GM12873 (cell line): ENCODE results near the gene ADGRF3.

Experiments
- TF ChIP-seq, protein P1 (sequence below): IDR thresholded peaks from 2 replicates; pipeline ENCODE4 v1.5.1; 2012; ENCODE audit warnings: low read depth, mild to moderate bottlenecking, moderate library complexity, low read length, control low read depth; ENCODE audit not compliant: insufficient read depth; ENCODE audit errors: missing control alignments

The ADGRF3 gene

DNA sequence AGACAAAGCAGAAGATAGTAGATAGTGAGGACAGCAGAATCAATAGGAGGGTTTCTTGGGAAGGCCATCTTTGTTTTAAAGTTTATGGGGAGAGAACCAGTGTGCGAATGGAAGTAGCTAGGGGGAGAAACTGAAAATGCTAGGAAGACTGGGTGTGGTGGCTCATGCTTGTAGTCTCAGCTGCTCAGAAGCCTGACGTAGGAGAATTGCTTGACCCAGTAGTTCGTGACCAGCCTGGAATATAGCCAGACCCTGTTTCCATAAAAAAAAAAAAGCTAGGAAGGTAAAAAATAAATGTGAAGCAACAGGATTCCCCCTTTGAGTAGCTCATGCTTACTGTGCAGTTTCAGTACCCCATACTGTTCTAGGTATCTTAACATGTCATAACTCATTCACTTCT, 36.0 kb upstream of the ADGRF3 start:
- TF ChIP-seq, protein P1, sequence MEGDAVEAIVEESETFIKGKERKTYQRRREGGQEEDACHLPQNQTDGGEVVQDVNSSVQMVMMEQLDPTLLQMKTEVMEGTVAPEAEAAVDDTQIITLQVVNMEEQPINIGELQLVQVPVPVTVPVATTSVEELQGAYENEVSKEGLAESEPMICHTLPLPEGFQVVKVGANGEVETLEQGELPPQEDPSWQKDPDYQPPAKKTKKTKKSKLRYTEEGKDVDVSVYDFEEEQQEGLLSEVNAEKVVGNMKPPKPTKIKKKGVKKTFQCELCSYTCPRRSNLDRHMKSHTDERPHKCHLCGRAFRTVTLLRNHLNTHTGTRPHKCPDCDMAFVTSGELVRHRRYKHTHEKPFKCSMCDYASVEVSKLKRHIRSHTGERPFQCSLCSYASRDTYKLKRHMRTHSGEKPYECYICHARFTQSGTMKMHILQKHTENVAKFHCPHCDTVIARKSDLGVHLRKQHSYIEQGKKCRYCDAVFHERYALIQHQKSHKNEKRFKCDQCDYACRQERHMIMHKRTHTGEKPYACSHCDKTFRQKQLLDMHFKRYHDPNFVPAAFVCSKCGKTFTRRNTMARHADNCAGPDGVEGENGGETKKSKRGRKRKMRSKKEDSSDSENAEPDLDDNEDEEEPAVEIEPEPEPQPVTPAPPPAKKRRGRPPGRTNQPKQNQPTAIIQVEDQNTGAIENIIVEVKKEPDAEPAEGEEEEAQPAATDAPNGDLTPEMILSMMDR: no peak

DNA sequence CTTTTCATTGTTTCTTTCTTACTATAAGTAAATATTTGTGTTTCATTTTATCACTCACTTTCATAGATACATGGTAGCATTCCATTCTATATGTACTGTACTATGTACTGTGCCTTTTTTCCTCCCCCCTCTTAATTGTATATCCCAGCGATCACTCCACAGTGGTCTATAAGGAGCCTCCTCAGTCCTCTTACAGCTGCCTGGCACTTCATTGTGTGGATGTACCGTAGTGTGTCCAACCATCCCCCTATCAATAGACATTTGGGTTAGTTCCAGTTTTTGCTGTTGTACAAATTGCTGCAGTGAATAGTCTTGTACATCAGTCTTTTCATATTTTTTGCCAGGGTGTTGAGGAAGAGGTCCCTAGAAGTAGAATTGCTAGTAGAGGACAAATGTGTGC, 33.7 kb upstream of the ADGRF3 start:
- TF ChIP-seq, protein P1: no peak

DNA sequence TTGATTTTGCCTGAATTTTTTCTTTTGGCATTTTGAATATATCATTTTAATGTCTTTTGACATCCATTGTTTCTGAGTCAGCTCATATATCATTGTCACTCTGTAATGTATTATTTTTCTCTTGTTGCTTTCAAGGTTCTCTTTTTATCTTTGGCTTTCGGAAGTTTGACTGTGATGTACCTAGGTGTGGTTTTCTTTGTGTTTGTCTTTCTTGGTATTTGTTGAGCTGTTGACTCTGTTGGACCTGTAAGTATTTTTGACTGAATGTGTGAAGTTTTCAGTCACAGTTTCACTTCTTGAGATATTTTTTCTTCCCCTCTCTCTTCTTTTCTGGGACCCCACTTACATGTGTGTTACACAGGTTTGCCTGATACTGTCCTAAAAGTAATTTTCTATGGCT, 30.2 kb upstream of the ADGRF3 start:
- TF ChIP-seq, protein P1: no peak

DNA sequence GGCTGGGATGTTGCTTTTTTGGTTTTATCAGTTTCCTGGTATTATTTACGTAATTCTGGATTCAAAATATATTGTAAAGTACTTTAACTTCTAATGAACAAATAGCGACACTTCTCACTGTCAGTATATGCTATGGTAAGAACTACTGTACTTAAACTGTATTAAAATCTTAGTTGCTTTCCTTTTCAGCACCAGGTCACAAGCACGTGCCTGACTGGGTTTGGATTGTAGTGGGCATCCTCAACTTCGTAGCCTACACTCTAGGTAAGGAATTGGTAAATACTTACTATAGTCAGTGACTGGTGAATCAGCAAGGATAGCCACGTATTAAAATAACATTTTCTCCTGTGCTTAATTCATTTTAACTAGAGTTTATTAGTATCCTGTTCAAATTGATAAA, 20.4 kb upstream of the ADGRF3 start:
- TF ChIP-seq, protein P1: no peak

DNA sequence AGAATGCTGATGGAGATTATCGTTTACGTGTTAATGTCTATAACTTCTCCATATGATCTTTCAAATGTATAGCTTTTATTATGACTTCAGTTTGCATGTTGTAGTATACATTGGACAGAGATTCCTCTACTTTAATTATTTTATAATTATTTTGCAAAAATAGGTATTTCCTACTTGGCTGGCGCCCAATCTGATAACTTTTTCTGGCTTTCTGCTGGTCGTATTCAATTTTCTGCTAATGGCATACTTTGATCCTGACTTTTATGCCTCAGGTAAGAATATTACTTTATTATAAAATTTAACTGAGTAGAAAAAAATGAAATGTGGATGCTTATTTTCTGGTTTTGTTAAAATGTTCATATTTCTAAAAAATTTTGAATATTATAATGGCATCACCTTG, 18.1 kb upstream of the ADGRF3 start:
- TF ChIP-seq, protein P1: no peak

DNA sequence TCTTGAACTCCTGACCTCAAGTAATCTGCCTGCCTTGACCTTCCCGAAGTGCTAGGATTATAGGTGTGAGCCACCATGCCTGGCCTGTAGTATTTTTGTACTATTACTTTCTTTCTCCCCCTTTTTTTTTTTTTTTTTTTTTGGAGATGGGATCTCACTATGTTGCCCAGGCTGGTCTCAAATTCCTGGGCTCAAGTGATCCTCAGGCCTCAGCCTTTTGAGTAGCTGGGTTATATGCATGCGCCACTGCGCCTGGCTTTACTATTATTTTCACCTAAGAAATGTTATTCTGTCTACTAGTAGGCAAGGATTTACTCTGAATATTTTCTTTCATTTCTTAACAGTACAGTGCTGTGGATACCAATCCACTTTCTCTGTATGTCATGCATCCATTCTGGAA, 17.4 kb upstream of the ADGRF3 start:
- TF ChIP-seq, protein P1: no peak

DNA sequence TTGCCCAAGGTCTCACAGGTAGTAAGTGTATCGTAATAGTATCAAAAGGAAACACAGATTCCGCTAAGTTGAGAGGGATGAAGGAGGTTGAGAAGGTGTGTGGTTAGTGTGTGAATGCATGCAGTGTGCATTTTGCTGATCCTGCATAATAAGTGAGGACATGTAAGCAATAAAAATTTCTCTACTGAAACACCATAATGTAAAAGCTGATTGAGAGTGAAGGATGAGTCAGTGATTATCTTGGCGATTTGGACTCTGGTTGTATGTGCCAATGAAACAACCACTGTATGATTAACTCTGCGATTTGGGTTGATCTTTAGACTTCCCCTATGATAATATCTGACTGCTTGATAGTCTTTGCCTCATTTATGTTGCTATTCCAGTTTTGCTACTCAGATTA, 16.7 kb upstream of the ADGRF3 start:
- TF ChIP-seq, protein P1: no peak

DNA sequence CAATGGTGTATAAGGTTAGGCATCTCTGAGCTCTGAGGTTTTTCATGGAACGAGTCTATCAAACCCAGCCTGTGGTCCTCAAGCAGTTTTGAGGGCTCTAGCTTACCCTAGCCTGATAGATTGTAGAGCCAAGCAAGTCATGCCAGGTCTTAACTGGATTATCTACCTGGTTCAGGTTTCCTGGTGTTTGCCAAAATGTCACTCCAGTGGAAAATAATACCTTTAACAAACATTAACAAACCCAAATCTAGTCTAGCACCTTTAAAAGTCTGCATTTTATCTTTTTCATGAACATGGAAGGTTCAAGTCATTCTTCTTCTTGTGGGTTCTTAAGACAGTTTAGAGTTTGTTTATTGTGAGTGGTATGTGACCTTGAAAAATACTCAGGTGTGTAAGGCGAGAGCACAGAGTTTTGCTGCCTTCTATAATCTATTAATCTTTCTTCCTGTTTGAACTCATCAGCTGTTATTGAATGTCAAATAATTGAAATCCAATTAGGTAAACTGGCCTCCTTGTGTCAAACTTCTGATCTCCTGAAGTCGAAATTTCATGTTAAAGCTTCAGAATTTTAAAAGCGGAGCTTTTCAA, 13.4 kb upstream of the ADGRF3 start:
- TF ChIP-seq, protein P1: no peak
